Neural crest cell (in vitro differentiated cells): ENCODE results near the gene CXCL11. TPM values are rescaled to one million over a fixed set of nuclear protein-coding genes. Genes with fewer than 3 reads are reported as not detected.

ENCODE experiments used
- DNase-seq: peaks from one replicate; pipeline ENCODE4 v3.0.0; 2021; ENCODE audit warnings: low read depth, mixed read lengths, low spot score
- H3K27ac Mint-ChIP-seq: one replicate; pipeline ENCODE4 v1.8.0; 2021; ENCODE audit warnings: mild to moderate bottlenecking, mixed read lengths; ENCODE audit not compliant: unreplicated experiment
- H3K27me3 Mint-ChIP-seq: 2 replicates; pipeline ENCODE4 v1.8.0; 2021; ENCODE audit warnings: low read depth, mild to moderate bottlenecking, mixed read lengths
- H3K36me3 Mint-ChIP-seq: 2 replicates; pipeline ENCODE4 v1.8.0; 2021; ENCODE audit warnings: low read depth, mild to moderate bottlenecking, mixed read lengths
- H3K4me1 Mint-ChIP-seq: 2 replicates; pipeline ENCODE4 v1.8.0; 2021; ENCODE audit warnings: mixed read lengths
- H3K4me3 Mint-ChIP-seq: one replicate; pipeline ENCODE4 v1.8.0; 2021; ENCODE audit warnings: mild to moderate bottlenecking, mixed read lengths
- H3K9me3 Mint-ChIP-seq: 2 replicates; pipeline ENCODE4 v1.8.0; 2021; ENCODE audit warnings: mixed read lengths
- CTCF ChIP-seq: fragments of 200-600 bp; sonication (generic); conservative IDR thresholded peaks from 2 replicates; pipeline ENCODE4 v1.5.0; 2021; ENCODE audit warnings: antibody characterized with exemption, mild to moderate bottlenecking
- total RNA-seq: library from RNA; stranded (reverse); gene quantifications from 2 replicates; pipeline ENCODE4 v1.2.1, GENCODE V29; 2021

Gene CXCL11
- total RNA-seq, 1 donor from 2014 or later, result not detected

- H3K27me3 Mint-ChIP-seq, result no peaks in the 10 kb centered on the region
- no peak overlapping the region for H3K4me3 Mint-ChIP-seq
- H3K36me3 Mint-ChIP-seq, result no peaks in the 10 kb centered on the region
- TF ChIP-seq CTCF, result no peak
- no peaks in the 10 kb centered on the region for H3K9me3 Mint-ChIP-seq
- no peak overlapping the region for H3K27ac Mint-ChIP-seq
- no peak for DNase-seq
- H3K4me1 Mint-ChIP-seq, result no peaks in the 10 kb centered on the region
Measured at GRCh38 chr4:76061421-76061820, 25.6 kb upstream of the CXCL11 start.

- no peak for DNase-seq
- Mint-ChIP-seq H3K4me3 (no peak overlapping the region), H3K27ac (no peak overlapping the region), H3K27me3 (no peaks in the 10 kb centered on the region), H3K36me3 (no peaks in the 10 kb centered on the region), H3K9me3 (no peaks in the 10 kb centered on the region), H3K4me1 (peaks cover 2% of the 10 kb centered on the region)
- TF ChIP-seq CTCF, result no peak
Measured at GRCh38 chr4:76060506-76060905, 24.6 kb upstream of the CXCL11 start.

GRCh38 chr4:76059750-76060149 is 23.9 kb upstream of the CXCL11 start:
- no peak overlapping the region for H3K27ac Mint-ChIP-seq
- no peaks in the 10 kb centered on the region for H3K36me3 Mint-ChIP-seq
- no peaks in the 10 kb centered on the region for H3K27me3 Mint-ChIP-seq
- no peak for TF ChIP-seq CTCF
- DNase-seq, result no peak
- no peaks in the 10 kb centered on the region for H3K9me3 Mint-ChIP-seq
- peaks cover 9% of the 10 kb centered on the region for H3K4me1 Mint-ChIP-seq
- no peak overlapping the region for H3K4me3 Mint-ChIP-seq

- DNase-seq, result no peak
- Mint-ChIP-seq H3K9me3 (no peaks in the 10 kb centered on the region), H3K27ac (no peak overlapping the region), H3K36me3 (no peaks in the 10 kb centered on the region), H3K4me1 (peaks cover 10% of the 10 kb centered on the region), H3K4me3 (no peak overlapping the region), H3K27me3 (no peaks in the 10 kb centered on the region)
- TF ChIP-seq CTCF, result no peak
Measured at GRCh38 chr4:76058888-76059426, 23.1 kb upstream of the CXCL11 start.

- H3K36me3 Mint-ChIP-seq, result no peaks in the 10 kb centered on the region
- no peak for DNase-seq
Measured at GRCh38 chr4:76058302-76058701, 22.4 kb upstream of the CXCL11 start.

More at GRCh38 chr4:76058302-76058701, 22.4 kb upstream of the CXCL11 start:
- H3K9me3 Mint-ChIP-seq, result no peaks in the 10 kb centered on the region
- no peak for TF ChIP-seq CTCF
- no peaks in the 10 kb centered on the region for H3K27me3 Mint-ChIP-seq
- H3K4me3 Mint-ChIP-seq, result no peak overlapping the region
- peaks cover 15% of the 10 kb centered on the region for H3K4me1 Mint-ChIP-seq
- H3K27ac Mint-ChIP-seq, result no peak overlapping the region
